ENCODE results near the gene SEMA5A.

The SEMA5A gene

DNA sequence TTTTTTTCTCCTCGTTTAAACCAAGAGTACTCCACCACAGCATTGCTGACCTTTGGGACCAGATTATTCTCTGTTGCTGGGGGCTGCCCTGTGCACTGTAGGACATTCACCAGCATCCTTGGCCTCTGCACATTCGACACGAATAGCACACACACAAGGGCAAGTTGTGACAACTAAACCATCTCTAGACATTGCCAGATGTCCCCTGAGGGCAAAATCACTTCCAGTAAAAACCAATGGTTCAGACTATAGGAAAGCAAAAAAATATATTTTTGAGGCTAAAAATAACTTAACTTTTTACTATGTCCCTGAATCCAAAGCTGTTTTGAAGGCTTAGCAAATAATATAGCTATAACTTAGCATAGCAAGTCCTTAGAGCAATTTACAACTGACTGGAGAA, 65.9 kb downstream of the SEMA5A start:
- DNase-seq = no peak

DNA sequence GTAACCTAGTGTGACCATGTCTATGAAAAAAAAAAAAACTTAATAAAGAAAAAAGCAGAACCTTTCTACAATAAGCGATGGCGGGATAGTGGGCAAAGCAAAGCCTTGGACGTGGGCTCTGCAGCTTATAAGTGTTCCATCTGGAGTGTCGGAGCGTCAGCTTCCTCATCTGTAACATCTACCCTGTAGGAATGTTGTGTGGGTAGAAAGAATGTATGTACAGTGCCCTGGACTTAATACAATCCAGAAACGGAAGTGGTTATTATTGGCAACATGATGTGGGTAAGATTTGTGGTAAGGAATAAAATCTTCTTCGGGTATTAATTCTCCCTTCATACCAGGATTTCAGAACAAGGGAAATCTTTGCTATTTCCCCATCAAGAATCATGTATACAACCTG, 66.5 kb downstream of the SEMA5A start:
- no peak for DNase-seq

DNA sequence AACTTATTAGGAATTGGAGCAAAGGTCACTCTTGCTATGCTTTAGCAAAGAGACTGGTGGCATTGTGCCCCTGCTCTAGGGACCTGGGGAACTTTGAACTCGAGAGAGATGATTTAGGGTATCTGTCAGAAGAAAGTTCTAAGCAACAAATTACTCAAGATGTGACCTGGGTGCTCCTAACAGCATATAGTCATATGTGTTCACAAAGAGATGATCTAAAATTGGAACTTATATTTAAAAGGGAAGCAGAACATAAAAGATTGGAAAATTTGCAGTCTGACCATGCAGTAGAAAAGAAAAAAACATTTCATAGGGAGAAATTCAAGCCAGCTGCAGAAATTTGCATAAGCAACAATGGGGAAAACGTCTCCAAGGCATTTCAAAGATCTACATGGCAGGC, 68.3 kb downstream of the SEMA5A start:
- no peak for DNase-seq

DNA sequence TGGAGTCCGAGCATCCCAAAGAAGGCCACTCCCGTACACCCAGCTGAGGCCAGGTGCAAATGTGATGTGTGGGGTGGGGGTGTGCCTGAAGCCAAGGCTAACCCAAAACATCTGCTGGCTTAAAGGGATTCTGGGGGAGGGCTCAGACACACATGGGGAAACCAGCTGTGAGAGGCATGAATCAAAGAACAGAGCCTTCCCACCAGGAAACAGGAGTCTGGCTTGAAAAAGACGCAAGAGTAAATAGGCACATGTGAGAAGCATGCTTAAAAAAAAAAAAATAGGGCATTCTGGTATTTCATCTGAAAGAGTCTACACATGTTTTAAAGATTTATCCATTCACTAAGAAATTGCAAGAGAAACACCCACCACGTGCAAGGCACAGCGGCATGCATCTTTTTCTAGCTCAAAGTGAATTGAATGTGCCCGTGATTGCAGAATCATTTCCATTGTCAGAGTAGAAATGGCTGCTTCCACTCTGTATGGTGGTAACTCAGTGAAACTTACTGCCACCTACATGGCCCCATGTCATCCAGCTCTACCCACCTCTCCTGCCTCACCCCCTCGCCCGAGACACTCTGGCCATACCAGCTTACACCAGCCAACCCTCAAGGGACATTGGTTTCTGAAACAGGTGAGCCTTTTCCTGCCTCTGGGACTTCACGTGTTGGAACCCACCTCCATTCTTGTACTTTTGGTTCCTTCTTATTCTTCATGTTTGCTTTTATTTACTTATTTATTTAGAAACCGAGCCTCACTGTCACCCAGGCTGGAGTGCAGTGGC, 71.5 kb downstream of the SEMA5A start:
- DNase-seq = no peak

DNA sequence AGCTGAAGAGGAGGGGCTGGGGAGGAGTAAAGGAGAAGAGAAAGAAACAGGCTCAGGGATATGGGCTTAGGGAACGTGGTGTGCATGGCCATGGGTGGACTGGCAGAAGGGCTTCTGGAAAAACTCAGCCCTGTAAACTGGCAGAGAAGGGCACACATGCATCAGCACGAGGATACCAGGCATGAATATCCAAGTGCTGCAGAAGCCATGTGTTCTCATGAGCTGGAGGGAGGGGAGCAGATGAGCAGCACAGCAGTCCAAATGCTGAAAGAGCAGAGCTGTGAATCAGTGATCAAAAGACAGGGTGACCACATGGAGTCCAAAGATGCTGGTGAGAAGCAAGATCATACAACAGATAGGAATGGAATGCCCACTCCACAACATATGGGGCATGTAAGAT, 72.3 kb downstream of the SEMA5A start:
- DNase-seq = no peak

DNA sequence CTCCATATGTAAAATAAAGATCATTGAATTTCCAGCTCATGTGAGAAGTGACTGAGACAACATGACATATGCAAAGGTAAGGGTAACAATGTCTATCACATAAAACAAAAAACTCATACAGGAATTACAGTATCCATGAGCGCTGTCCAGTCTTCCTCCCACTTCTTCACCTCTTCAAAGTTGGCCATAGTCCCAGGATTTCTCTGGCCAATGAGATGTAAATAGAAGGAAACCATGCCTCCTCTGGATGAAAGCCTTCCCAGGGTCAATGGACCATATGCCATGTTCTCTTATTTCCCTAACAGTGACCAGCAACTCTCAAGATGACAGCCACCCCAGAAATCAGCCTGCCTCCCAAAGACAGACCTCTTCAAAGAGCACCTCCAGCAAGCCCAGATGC, 75.5 kb downstream of the SEMA5A start:
- no peak for DNase-seq

DNA sequence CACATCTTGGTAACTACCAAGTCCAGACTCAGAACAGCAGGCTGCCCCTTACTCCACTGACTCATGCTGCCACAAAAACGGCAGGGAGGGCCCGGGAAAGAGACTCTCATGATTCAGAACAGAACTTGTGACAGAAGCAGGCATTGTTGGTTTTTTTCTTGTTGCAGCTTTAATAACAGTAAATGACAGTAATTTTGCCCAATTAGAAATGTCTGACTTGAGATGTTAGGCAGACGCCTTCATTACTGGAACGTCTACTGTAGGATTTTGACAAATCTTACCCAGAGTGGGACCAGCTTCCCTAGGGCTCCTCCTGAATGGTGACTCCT, 77.9 kb downstream of the SEMA5A start:
- no peak for DNase-seq

DNA sequence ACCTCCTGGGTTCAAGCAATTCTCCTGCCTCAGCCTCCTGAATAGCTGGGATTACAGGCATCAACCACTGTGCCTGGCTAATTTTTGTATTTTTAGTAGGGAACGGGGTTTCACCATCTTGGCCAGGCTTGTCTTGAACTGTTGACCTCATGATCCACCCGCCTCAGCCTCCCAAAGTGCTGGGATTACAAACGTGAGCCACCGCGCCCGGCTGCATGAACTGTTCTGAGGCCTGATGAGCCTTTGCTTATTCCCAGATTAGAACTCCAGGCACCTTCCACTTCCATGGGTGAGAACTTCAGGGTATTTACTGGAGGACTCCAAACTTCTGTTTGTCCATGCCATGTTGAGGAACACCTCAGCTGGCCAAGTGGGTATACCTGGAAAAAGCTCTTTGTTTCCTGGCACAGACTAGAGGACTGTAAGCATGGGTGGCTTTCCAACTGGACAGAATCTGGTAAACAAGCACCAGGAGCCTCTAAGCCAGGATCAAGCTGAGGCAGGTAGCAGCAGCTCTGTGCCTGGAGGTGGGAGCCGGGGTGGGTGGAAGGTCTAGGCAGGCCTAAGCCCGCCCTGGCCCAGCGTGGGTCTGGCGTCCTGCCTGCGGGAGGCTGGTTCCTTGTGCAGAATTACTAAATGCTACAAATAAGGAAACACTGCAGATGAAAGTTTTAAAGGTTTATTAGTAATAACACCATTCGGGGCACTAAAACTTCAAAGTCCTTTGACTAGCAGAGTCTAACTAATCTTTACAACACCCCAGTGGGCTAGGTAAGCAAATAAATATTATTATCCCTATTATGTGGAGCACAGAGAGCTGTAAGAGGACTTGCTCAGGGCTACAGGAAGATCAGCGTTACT, 78.4 kb downstream of the SEMA5A start:
- no peak for DNase-seq

DNA sequence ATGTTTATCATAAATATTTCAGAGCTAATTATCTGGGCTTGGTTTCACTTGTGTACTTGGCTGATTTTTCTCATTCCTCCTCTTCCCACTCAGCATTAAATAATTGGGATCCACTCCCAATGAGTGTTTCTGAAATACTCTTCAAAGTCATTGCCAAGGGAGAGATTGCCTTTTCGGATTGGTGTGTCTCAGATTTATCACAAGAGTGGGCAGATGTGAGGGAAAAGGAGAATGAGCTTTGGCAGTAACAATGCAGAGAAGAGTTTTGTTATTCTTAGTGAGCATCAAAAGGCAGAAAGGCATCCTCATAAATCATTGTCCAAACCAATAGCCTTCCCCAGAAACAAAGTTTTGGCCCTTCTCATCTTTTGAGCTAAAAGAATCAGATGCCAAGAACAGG, 79.2 kb downstream of the SEMA5A start:
- no peak for DNase-seq

DNA sequence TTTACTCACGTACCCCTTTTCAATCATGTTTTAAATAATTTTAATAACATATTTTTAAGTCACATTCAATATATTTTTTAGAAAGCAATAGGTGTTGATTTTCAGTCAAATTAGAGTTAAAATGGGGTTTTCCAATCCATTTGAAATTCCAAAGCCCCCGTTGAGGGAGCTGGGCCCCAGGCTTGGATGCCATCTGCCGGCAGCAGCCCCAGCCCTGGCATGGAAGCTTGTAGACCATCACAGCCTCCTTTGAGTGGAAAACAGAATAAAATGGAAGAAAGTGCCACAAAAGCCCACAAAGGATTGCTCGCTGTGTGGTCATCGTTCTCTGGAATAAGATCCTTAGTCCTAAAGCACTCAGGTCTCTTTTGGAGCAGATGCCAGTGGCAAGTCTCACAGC, 81.4 kb downstream of the SEMA5A start:
- DNase-seq = peak in 1 of 56 donors; percentile 36

DNA sequence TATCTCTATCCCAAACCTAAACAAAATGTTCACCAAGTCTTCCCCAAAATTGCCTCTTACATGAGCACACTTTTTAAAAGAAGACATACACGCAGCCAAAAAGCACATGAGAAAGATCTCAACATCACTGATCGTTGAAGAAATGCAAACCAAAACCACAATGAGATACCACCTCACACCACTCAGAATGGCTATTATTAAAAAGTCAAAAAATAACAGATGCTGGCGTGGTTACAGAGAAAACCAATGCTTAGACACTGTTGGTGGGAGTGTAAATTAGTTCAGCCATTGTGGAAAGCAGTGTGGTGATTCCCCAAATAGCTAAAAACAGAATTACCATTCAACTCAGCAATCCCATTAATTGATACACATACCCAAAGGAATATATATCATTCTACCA, 83.8 kb downstream of the SEMA5A start:
- DNase-seq = no peak

DNA sequence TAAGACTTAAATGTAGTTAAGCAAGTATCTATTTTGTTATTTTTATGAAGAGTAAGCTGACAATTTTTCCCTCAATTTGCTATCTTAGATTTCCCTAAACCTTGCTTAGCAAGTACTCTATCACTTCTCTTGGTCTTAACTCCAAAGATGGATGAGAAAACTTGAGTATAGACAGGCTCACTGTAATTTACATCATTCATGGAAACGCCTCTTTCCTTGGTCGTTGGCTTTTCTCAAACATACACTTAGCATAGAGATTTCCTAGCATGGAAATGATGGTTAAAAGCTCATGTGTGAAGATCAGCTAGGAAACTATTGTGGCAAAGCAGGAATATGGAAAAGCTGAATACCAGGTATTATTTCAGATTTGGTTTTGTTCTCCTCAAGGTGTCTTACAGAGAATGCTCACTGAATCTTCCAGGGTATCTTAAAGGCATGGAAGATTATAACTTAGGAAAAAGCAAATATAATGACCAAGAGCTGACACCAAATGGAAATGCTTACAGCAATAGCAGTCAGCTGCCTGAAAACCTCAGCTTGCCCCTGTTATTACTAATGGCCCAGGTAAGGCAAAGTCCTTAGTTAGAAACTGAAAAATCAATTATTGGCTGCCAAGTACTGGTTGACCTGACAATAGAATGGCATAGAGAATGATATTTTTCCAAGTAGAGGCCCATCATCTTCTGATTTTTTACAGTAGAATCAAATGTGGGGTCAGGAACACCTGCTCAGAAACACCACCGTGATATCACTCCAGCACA, 84.8 kb downstream of the SEMA5A start:
- no peak for DNase-seq

DNA sequence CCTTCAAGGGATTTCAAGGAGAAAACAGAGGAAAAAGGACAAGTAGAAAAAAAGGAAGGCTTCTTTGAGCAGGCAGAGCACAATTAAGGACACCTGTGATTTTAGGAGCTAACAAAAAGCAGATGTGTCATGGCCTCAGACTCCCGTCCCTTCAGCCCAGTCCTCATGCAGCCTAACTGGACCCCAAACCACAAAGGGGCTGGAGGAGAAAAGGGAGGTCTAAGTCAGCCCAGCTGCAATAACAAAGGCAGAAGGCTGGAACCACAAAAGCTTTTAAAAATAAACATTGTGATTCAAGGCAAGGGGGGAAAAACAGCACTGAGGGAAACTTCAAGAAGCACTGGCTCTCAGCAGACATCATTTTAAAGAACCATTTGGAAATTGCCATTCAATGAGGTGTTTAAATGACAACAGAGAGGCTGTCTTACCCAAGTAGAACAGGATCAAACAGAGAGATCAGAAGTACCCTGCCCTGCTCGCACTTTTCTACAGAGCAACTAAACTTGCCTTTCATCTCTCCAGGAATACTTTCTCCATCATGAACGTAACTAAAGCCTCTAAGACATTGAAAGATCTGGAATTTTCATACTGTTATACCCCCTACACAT, 89.3 kb downstream of the SEMA5A start:
- no peak for DNase-seq

DNA sequence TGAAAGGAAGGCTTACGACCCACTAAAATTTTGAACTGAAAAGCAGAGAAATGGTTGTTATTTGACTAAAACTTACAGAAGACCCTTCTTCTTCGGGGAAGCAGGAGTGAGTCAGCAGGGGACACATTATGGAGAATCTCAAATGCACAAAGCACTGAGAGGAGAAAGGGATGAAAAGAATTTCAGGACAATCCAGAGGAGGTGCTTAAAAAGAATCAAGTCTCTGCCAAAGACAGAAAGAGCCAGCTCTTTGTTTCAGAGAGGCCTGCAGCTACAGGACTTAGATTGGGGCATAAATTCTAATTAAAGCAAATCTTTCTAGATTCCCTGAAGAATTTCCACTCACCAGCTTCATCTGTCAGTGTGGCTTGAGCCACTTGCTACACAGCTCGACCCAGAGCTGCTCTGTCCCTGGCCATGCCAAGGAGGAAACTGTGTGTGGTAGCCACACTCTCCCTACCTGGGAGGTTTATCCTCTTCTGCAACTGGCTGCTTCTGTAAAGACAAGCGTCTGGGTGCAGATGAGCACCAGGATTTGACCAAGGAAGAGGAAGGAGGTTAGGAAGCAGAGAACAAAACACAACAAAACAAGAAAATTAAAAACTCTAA, 89.9 kb downstream of the SEMA5A start:
- no peak for DNase-seq

DNA sequence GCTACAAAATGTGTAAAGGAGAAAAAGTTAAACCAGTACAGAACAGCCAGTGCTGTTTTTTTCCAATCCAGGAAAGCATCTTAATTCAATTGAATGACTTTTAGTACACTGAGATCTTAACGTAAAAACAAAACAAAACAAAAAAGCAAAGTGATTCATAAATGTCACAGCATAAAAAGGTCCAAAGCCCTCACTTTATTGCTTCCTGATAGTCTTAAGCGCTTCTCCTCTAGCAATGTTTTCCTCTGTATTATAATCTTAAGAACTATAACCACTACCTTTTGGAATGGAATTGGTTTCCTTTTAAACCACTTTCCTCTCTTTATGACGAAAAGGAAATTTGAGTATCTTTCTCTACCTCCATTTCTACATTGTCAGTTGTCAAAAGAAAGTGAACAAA, 91.4 kb downstream of the SEMA5A start:
- DNase-seq = no peak

DNA sequence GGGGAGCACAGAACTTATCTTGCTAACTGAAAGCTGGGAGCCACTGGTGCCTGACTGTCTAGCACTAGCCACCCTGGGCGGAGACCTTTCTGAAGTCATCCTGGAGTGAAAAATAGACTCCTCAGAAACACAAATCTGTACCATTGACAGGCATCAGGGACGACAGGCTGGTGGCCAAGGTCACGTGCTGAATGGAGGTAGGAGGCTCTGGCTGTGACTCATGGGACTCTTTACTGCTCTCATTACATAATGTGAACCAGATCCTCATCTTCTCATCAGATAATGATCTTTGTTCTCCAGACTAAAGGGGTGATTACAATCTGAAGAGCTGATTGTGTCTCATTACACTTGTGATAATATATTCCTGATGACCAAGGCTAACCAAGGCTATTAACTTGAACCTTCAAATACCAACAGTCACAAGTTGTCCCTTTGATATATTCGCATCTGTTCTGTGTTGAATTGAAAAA, 91.8 kb downstream of the SEMA5A start:
- DNase-seq = no peak

DNA sequence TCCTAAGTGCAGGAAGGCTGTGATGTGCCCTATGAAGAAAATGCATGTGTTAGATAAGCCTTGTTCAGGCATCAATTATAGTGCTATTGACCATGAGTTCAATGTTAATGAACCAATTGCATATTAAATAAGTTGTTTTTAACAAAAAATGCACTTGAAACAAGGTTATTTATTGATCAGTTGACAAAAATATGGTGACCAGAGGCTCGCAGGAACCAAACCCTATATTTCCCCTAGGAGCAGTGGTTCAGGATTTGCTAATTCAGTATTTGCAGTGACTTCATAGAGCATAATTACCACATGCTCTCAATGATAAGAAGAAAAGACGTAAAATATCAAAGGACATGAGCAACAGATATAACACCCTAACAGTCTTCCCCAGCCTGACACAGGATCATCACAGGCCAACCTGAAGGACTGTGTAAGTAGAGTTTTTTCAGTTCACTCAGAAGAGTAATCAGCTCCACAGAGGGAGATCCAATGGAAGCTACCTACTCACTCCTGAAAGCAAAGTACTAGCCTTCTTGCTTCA, 92.3 kb downstream of the SEMA5A start:
- DNase-seq = no peak

DNA sequence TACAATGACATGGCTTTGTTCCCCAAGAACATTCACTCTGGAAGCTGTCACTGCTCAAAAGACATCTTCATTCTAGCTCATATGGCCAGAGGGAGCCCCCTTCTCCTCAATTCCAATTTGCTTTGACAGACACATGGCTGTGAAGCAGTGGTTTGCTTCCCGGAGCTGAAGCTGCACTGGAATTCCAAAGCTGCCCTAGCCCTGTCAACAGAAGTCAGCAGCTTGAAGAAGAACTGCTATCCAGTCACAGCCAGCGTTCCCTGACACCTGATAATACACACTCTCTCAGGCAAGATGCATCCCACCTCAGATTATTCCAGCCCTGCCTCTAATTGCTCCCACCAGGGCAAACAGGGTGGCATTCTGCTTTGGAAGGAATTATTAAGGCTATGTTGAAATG, 93.7 kb downstream of the SEMA5A start:
- DNase-seq = no peak

DNA sequence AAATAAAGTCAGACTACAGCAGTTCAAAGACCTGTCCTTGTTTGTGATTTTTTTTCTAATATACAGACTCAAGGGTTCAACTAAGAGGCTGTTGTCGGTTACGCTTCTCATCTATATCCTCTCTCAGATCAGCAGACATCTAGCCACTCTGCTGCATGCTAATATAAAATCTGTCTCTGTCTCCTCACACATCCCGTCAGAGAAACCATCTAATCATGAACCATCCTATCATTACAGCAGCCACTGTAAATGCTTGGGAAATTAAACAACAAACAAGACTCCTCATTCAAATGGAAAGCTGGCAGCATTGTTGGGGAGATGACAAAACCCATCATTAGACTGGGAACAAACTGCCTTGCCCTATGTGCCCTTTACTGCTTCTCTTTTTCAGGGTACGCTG, 94.8 kb downstream of the SEMA5A start:
- DNase-seq = no peak

DNA sequence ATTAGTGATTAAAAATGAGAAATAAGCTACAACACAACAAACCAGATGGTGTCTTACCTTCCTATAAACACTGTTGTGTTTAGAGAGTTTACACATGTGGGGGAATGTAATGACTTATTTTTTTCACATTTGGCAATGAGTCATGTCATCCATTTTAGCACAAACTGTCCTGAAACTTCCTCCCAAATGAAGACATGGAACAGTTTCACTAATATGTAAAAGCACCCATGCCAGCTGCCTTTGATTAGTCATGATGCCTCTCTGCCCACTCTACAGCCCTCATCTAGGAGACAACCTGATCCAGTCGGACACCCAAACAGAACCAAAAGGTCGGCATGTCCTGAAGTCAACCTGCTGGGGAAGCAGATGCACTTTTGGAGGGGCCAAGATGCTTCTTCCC, 98.2 kb downstream of the SEMA5A start:
- no peak for DNase-seq

DNA sequence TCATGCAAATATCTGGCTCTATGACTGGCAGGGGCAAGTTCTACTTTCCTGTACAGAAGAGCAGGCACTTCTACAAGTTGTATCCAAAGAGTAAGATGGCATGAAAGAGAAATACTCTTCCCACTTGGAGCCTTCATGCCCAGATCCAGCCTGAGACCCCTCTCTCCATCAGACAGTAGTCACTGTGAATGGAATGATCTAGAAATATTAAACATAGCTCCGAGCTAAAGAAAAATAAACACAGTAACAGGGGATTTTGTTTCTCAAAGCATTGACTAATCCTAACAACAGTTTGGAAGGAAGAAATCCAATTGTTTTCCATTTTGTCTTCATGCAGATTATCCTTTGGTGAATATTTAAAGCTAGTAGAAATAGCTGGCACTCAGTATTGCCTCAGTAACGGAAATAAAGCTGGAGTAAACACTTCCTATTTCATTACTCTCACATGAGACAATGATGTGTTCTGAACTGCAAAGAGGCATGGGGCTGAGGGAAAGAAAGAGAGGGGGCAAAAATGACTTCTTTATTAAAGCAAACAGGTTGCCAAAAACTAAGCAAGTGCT, 100.0 kb downstream of the SEMA5A start:
- DNase-seq = no peak

Data from amygdala (tissue), 56 donors.